Adrenal gland (tissue), 5 donors: Measurements from ENCODE around the gene MMP17.

ENCODE experiments used
- POLR2A ChIP-seq, 2 donors: fragments of 450-650 bp; IDR thresholded peaks; one replicate each; pipeline ENCODE4 v1.6.1; 2017; ENCODE audit warnings: antibody characterized with exemption in 2 of 2, mild to moderate bottlenecking in 2 of 2, moderate library complexity in 1 of 2
- TF ChIP-seq, protein P1 (sequence below), 6 experiments: fragments of 450-650 bp in 4 of 6; fragments of 200-600 bp in 2 of 6; sonication (generic) in 1 of 6; IDR thresholded peaks; 1 replicate in 5 of 6; 2 replicates in 1 of 6; pipeline versions ENCODE4 v1.5.1 to v1.8.0; 2016 to 2021; ENCODE audit warnings: antibody characterized with exemption in 6 of 6, mild to moderate bottlenecking in 2 of 6, moderate library complexity in 1 of 6
- donor health status: DM: no; HTN: no; CAD: no.

DNA sequence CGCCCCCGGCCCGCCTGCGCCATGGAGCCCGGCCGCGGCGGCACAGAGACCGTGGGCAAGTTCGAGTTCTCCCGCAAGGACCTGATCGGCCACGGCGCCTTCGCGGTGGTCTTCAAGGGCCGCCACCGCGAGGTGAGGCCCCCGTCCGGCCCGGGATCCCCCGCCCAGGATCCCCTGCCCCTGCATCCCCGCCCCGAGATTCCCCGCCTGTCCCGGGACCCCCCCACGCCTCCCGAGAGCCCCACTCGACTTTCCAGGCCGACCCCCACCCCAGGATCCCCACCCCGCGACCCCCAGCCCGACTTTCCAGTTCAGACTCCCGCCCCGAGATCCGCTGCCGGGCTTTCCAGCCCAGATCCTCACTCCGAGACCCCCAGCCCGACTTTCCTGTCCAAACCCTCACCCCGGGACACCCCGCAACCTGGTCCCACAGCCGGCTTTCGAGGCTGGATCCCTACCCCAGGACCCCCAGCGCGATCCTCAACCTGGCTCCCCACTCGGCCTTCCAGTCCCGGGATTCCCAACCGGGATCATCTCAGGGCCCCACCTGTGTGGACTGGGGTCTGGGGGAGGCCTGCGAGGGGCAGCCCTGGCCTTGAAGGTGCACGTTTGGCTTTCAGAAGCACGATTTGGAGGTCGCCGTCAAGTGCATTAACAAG is 66.9 kb downstream of the MMP17 start:
- TF ChIP-seq, protein P1, sequence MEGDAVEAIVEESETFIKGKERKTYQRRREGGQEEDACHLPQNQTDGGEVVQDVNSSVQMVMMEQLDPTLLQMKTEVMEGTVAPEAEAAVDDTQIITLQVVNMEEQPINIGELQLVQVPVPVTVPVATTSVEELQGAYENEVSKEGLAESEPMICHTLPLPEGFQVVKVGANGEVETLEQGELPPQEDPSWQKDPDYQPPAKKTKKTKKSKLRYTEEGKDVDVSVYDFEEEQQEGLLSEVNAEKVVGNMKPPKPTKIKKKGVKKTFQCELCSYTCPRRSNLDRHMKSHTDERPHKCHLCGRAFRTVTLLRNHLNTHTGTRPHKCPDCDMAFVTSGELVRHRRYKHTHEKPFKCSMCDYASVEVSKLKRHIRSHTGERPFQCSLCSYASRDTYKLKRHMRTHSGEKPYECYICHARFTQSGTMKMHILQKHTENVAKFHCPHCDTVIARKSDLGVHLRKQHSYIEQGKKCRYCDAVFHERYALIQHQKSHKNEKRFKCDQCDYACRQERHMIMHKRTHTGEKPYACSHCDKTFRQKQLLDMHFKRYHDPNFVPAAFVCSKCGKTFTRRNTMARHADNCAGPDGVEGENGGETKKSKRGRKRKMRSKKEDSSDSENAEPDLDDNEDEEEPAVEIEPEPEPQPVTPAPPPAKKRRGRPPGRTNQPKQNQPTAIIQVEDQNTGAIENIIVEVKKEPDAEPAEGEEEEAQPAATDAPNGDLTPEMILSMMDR (IDR thresholded peaks at IDR 0.05), result no peak
- no peak for TF ChIP-seq POLR2A (IDR thresholded peaks at IDR 0.05)
